HepG2 (cell line): ENCODE results near the gene ST3GAL2. TPM values are rescaled to one million over a fixed set of nuclear protein-coding genes. Genes with fewer than 3 reads are reported as not detected.
A peak's percentile ranks its signal among the peaks of the same experiment; 100 is the strongest.

Experiments used
- ATAC-seq: fragments of 200-7000 bp; cut with Tn5 transposase; 3 replicates; pipeline ENCODE4 v1.9.1; 2020; ENCODE audit warnings: mild to moderate bottlenecking, moderate library complexity
- BruUV-seq: library from RNA; stranded (reverse); fragments of 400-500 nt; replicated peaks from 2 replicates; lab custom pipeline; 2021; lab: Mats Ljungman, UMichigan
- CTCF ChIA-PET: fragments of 300-600 bp; formaldehyde crosslinking; extraction: SDS; loops from one replicate; lab custom pipeline; 2021; ENCODE audit warnings: low total read pairs, inconsistent platforms, low intra/inter-chr PET ratio; lab: Yijun Ruan, JAX
- POLR2A ChIA-PET: fragments of 350-600 bp; sonication (Branson Sonifier 250); formaldehyde crosslinking; loops from one replicate; lab custom pipeline; 2020; ENCODE audit warnings: antibody characterized with exemption, inconsistent platforms; lab: Yijun Ruan, JAX
- DNase-seq: peaks from one replicate; pipeline ENCODE4 v3.0.0-alpha.2; 2015; ENCODE audit warnings: low spot score
- FAIRE-seq: peaks from 3 replicates; lab custom pipeline; 2011; peaks lifted over from hg19 to GRCh38; lab: Jason Lieb, UNC
- H2AFZ ChIP-seq: one replicate; pipeline ENCODE4 v1.6.1; 2011; ENCODE audit warnings: low read length, inconsistent platforms
- H3K27ac ChIP-seq: fragments of 300-600 bp; 3 replicates; pipeline ENCODE4 v1.8.0; 2011; ENCODE audit warnings: mixed run types, mild to moderate bottlenecking, mixed read lengths, low read length, inconsistent platforms; ENCODE audit not compliant: insufficient read depth; ENCODE audit errors: extremely low read length
- H3K27me3 ChIP-seq, 2 experiments: fragments of 200-600 bp in 1 of 2; 2 replicates in 1 of 2; 3 replicates in 1 of 2; pipeline versions ENCODE4 v1.6.0 to v1.8.0; 2011; ENCODE audit warnings: low read length in 2 of 2, mild to moderate bottlenecking in 2 of 2, moderate library complexity in 2 of 2, inconsistent platforms in 1 of 2; ENCODE audit not compliant: insufficient read depth in 2 of 2, control insufficient read depth in 1 of 2
- H3K36me3 ChIP-seq, 2 experiments: fragments of 200-600 bp in 1 of 2; replicated peaks in 1 of 2; 2 replicates in 1 of 2; 3 replicates in 1 of 2; pipeline versions ENCODE4 v1.5.1 to v1.8.0; 2011; ENCODE audit warnings: low read length in 2 of 2, inconsistent platforms in 1 of 2; ENCODE audit not compliant: insufficient read depth in 2 of 2, control insufficient read depth in 1 of 2
- H3K4me1 ChIP-seq: 2 replicates; pipeline ENCODE4 v1.5.1; 2012; ENCODE audit warnings: low read length, inconsistent platforms; ENCODE audit not compliant: insufficient read depth
- H3K4me2 ChIP-seq: 2 replicates; pipeline ENCODE4 v1.6.0; 2011; ENCODE audit warnings: low read depth, low read length, inconsistent platforms
- H3K4me3 ChIP-seq, 3 experiments: fragments of 200-600 bp in 1 of 3; sonication (generic), shearing (Covaris generic) in 1 of 3; replicated peaks in 1 of 3; 2 replicates each; pipeline ENCODE4 v1.5.1; 2011 to 2016; ENCODE audit warnings: low read length in 3 of 3, inconsistent platforms in 2 of 3, low read depth in 2 of 3, mild to moderate bottlenecking in 2 of 3, control low read depth in 1 of 3, mixed read lengths in 1 of 3; ENCODE audit not compliant: insufficient read depth in 1 of 3
- H3K79me2 ChIP-seq: one replicate; pipeline ENCODE4 v1.6.1; 2011; ENCODE audit warnings: low read length, inconsistent platforms; ENCODE audit not compliant: insufficient read depth
- H3K9ac ChIP-seq: 2 replicates; pipeline ENCODE4 v1.6.0; 2011; ENCODE audit warnings: mild to moderate bottlenecking, low read depth, low read length, inconsistent platforms; ENCODE audit not compliant: insufficient read depth
- H3K9me3 ChIP-seq: 2 replicates; pipeline ENCODE4 v1.5.1; 2012; ENCODE audit warnings: mild to moderate bottlenecking, low read length
- H4K20me1 ChIP-seq: 2 replicates; pipeline ENCODE4 v1.6.0; 2011; ENCODE audit warnings: inconsistent platforms, mild to moderate bottlenecking, low read length, moderate library complexity; ENCODE audit not compliant: insufficient read depth
- NFIB ChIP-seq: sonication (generic); formaldehyde crosslinking; IDR thresholded peaks from 2 replicates; pipeline ENCODE4 v1.9.0; 2021; ENCODE audit warnings: missing genetic modification reagents, mild to moderate bottlenecking, borderline replicate concordance
- NFYB ChIP-seq: sonication (generic); formaldehyde crosslinking; IDR thresholded peaks from 2 replicates; pipeline ENCODE4 v1.4.0; 2020; ENCODE audit warnings: missing genetic modification reagents
- NFYC ChIP-seq: IDR thresholded peaks from 2 replicates; pipeline ENCODE4 v1.6.1; 2016; ENCODE audit warnings: missing genetic modification reagents, missing compliant biosample characterization
- POLR2A ChIP-seq, 2 experiments: IDR thresholded peaks; 2 replicates each; pipeline ENCODE4 v1.6.1; 2011; ENCODE audit warnings: low read depth in 2 of 2, low read length in 2 of 2, mild to moderate bottlenecking in 1 of 2, moderate library complexity in 1 of 2; ENCODE audit not compliant: insufficient read depth in 1 of 2
- ZFYVE20 ChIP-seq: sonication (generic); formaldehyde crosslinking; IDR thresholded peaks from 2 replicates; pipeline ENCODE4 v1.8.0; 2023; ENCODE audit warnings: low read depth, mild to moderate bottlenecking, moderate library complexity, missing genetic modification reagents, borderline replicate concordance
- ZNF121 ChIP-seq: sonication (generic); formaldehyde crosslinking; IDR thresholded peaks from 2 replicates; pipeline ENCODE4 v1.5.0; 2020; ENCODE audit warnings: mild to moderate bottlenecking, missing genetic modification reagents
- ZNF30 ChIP-seq: sonication (generic); formaldehyde crosslinking; IDR thresholded peaks from 2 replicates; pipeline ENCODE4 v1.5.0; 2020; ENCODE audit warnings: mild to moderate bottlenecking, missing genetic modification reagents
- ZNF687 ChIP-seq: sonication (generic); formaldehyde crosslinking; IDR thresholded peaks from 2 replicates; pipeline ENCODE4 v1.5.1; 2020; ENCODE audit warnings: mild to moderate bottlenecking, missing genetic modification reagents, moderate library complexity
- WGBS: methylation state at CpG from one replicate; pipeline ENCODE4 v1.1.6; 2017; ENCODE audit warnings: low lambda C conversion rate; 5-methylcytosine and 5-hydroxymethylcytosine counted together
- in situ Hi-C: cut with HindIII; loops from 2 replicates; pipeline ENCODE4 v1.10.0; 2017; ENCODE audit warnings: low pct_unique_long_range_greater_than_20kb; ENCODE audit not compliant: extremely low pct_ligation_motif_present
- intact Hi-C: fragments of 100-400 bp; cut with micrococcal nuclease; formaldehyde crosslinking; loops from one replicate; pipeline ENCODE4 v1.10.0; 2022; ENCODE audit not compliant: unreplicated experiment
- polyA plus RNA-seq, 8 experiments: library from polyadenylated mRNA; depleted of rRNA in 3 of 8; stranded (reverse) in 7 of 8; unstranded in 1 of 8; fragments of >200 nt; fragmentation: Illumina TruSeq in 4 of 8; extraction: Trizol in 4 of 8; gene quantifications; 2 replicates each; pipeline versions ENCODE4 v1.2.1 to v1.2.3, GENCODE V29; 2011 to 2016; ENCODE audit warnings: low read depth in 4 of 8, missing spikeins in 1 of 8, mixed read lengths in 1 of 8; ENCODE audit not compliant: insufficient read depth in 1 of 8
- total RNA-seq, 5 experiments: library from RNA; depleted of rRNA; stranded (reverse); fragments of >200 nt; fragmentation: Illumina TruSeq; extraction: Trizol; gene quantifications; 2 replicates each; pipeline ENCODE4 v1.2.3, GENCODE V29; 2016; ENCODE audit warnings: low read depth in 1 of 5

ST3GAL2 gene
- total and polyA plus RNA-seq, 2 of the 13 experiments (the other 11 are each of a cell fraction or from before 2014, with no cell fraction given), result 16.3 to 24.9 TPM

GRCh38 chr16:70450142-70451003, 11.5 kb upstream of the ST3GAL2 start (continued):
- TF ChIP-seq ZNF687, result peak; percentile 15; the same call in 1 of the 2 replicates
- peak; percentile 74 for TF ChIP-seq NFYC (CRISPR knock-in tag)
- peak; percentile 71 for TF ChIP-seq NFYB
- peak; percentile 37 to 49; a peak in 3 of 4 replicates for TF ChIP-seq POLR2A (IDR thresholded peaks at IDR 0.05; ENCODE audit: insufficient read depth in 1 of 2, low read depth in 2 of 2, low read length in 2 of 2)
- 0 out of 2 replicates have a peak, but pooled peaks have one; percentile 36 for TF ChIP-seq NFIB (CRISPR knock-in tag)

GRCh38 chr16:70448075-70448474, 9.2 kb upstream of the ST3GAL2 start:
- H3K4me2 ChIP-seq, result no peak overlapping the region
- H2AFZ ChIP-seq, result no peak overlapping the region
- FAIRE-seq (no peak), ATAC-seq (no peak), DNase-seq (no peak)
- H3K27ac ChIP-seq, result no peak overlapping the region
- no peaks in the 10 kb centered on the region for H4K20me1 ChIP-seq
- H3K36me3 ChIP-seq, result no peaks in the 10 kb centered on the region
- CTCF ChIA-PET, result no interaction called here
- no peaks in the 10 kb centered on the region for H3K79me2 ChIP-seq
- no peak overlapping the region for H3K9ac ChIP-seq
- H3K4me3 ChIP-seq, result no peak overlapping the region
- in situ Hi-C loops (no loop called here), intact Hi-C loops (no loop called here)
- no peaks in the 10 kb centered on the region for H3K9me3 ChIP-seq
- peaks cover 43% of the 10 kb centered on the region for H3K4me1 ChIP-seq
- POLR2A ChIA-PET, result interaction anchor here (0.5 to 3.0 kb wide), 2 partner anchors 10 to 67 kb away, joined by 3 to 14 read pairs; no protein-coding TSS in a partner anchor
- no peaks in the 10 kb centered on the region for H3K27me3 ChIP-seq
- WGBS, result 72% methylated on average over 6 of the region's 6 CpGs
- no TSS peak for BruUV-seq
- TF ChIP-seq ZFYVE20 (CRISPR knock-in tag), result no peak
- TF ChIP-seq ZNF121 (CRISPR knock-in tag), result peak; percentile 57
- TF ChIP-seq ZNF30 (CRISPR knock-in tag), result 0 out of 2 replicates have a peak, but pooled peaks have one; percentile 43
